ENCODE measurements around the gene MED8. TPM values are rescaled to one million over a fixed set of nuclear protein-coding genes. Genes with fewer than 3 reads are reported as not detected.

MED8 gene
- total and polyA plus RNA-seq, 10 of the 15 experiments (the other 5 are each of a cell fraction or from before 2014, with no cell fraction given) = 20.2 to 61.7 (median 39.5) TPM

DNA sequence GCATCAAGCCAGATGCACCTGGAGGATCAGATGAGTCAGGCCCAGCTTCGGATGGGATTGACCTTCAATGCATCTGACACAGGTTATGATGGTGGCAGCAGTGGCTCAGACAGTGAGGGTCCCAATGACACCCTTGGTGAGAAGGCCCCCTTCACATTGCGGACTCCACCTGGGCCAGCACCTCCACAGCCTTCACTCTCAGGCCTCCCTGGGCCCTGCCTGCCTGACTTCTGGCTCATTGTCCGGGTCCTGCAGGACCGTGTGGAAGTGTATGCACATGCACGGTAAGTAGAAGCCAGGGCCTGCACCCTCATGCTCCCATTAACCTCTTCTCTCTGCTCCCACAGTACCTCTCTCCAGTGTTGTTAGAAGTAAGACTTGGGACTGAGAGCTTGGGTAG, 43.3 kb upstream of the MED8 start:
- ATAC-seq = no peak
- Histone ChIP-seq H3K36me3 (ENCODE audit: control insufficient read depth in 2 of 2, insufficient read depth in 2 of 2, low read length in 1 of 2) (peaks cover 24 to 39% of the 10 kb centered on the region in 2 experiments), H3K9me3 (replicated peaks; ENCODE audit: control insufficient read depth, insufficient read depth, low read length) (no peaks in the 10 kb centered on the region), H2AFZ (ENCODE audit: control insufficient read depth, low read depth, low read length) (no peak overlapping the region), H3K27me3 (replicated peaks in 1 of 2; ENCODE audit: control insufficient read depth in 2 of 2, insufficient read depth in 2 of 2, low read length in 1 of 2) (no peaks in the 10 kb centered on the region), H3K9ac (ENCODE audit: control insufficient read depth, insufficient read depth, low read length) (no peak overlapping the region), H3K4me3 (no peak overlapping the region), H3K4me2 (ENCODE audit: control insufficient read depth, insufficient read depth) (no peak overlapping the region), H3K79me2 (ENCODE audit: control insufficient read depth, insufficient read depth, low read length) (no peaks in the 10 kb centered on the region), H3K27ac (ENCODE audit: control insufficient read depth, insufficient read depth) (no peak overlapping the region), H4K20me1 (ENCODE audit: control insufficient read depth, insufficient read depth) (0 out of 2 replicates have a peak, but pooled peaks cover 4% of the 10 kb centered on the region), H3K4me1 (ENCODE audit: control insufficient read depth, insufficient read depth, low read length) (no peaks in the 10 kb centered on the region)
- intact Hi-C loops (cut with micrococcal nuclease; ENCODE audit: unreplicated experiment) = no loop called here
- no peak for TF ChIP-seq CBX5 (IDR thresholded peaks at IDR 0.05; ENCODE audit: low read depth)
- no peak for DNase-seq (ENCODE audit: low read depth, low spot score)
- ChIA-PET RAD21 (ENCODE audit: unreplicated experiment) (no interaction called here), CTCF (no interaction called here), POLR2A (no interaction called here), SMC1A (ENCODE audit: uncharacterized antibody, unreplicated experiment) (no interaction called here)
- BruUV-seq (replicated peaks) = no TSS peak
- WGBS (ENCODE audit: insufficient coverage, insufficient replicate concordance, low lambda C conversion rate, missing lambda C conversion rate) = 100% methylated on average over 5 of the region's 5 CpGs
- in situ Hi-C loops (cut with MboI) = no loop called here
- no peak for FAIRE-seq

DNA sequence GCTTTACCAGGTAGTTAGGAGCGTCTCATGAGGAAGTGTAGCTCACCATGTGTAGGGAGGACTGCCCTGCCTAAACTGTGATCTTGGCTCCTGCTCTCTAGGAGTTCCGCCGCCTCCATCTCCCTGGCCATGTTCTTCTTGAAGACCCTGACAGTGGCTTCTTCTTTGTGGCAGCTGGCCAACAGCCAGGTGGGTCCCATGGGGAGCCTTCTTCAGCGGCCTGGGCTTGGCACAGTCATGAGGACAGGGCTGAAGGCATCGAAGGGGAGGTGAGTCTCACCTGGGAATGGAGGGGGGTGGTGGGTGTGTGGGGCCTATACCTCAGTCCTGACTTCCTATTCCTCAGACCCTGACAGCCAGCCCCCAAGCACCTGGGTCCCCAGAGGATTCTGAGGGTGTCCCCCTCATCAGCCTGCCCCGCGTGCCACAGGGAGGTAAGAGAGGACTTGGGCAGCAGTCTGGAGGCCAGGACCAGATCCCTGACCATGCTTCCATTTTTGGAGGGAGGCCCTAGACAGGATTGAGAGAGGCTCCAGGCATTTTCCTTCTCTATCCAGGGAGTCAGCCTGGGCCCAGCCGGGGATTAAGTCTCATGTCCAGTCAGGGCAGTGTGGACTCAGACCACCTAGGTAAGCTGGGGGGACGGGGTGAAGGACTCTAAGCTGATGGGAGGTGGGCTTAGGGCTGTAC, 42.7 kb upstream of the MED8 start:
- no TSS peak for BruUV-seq (replicated peaks)
- TF ChIP-seq IRF4 (IDR thresholded peaks at IDR 0.05; ENCODE audit: low read depth, low read length) (no peak), EGR1 (IDR thresholded peaks at IDR 0.05; ENCODE audit: borderline replicate concordance in 1 of 2, low read depth in 2 of 2, low read length in 2 of 2) (no peak), RAD21 (IDR thresholded peaks at IDR 0.05; ENCODE audit: insufficient read depth, low read depth, low read length) (no peak), CHD2 (IDR thresholded peaks at IDR 0.05; ENCODE audit: borderline replicate concordance, low read depth, low read length) (no peak), LARP7 (IDR thresholded peaks at IDR 0.05) (no peak), CEBPB (IDR thresholded peaks at IDR 0.05; ENCODE audit: borderline replicate concordance in 1 of 2, low read depth in 2 of 2, low read length in 2 of 2) (no peak), BCL3 (IDR thresholded peaks at IDR 0.05; ENCODE audit: borderline replicate concordance, insufficient read depth, low read depth, low read length, poor library complexity, severe bottlenecking) (no peak), PKNOX1 (IDR thresholded peaks at IDR 0.05) (no peak), SIN3A (IDR thresholded peaks at IDR 0.05; ENCODE audit: low read depth, low read length) (no peak), USF1 (IDR thresholded peaks at IDR 0.05; ENCODE audit: borderline replicate concordance, extremely low read length, insufficient read depth, low read depth, low read length) (no peak), TAF1 (IDR thresholded peaks at IDR 0.05; ENCODE audit: borderline replicate concordance, low read depth, low read length) (no peak), TCF3 (IDR thresholded peaks at IDR 0.05; ENCODE audit: borderline replicate concordance, insufficient read depth, low read depth, low read length) (no peak)

More for the DNA sequence above, 42.7 kb upstream of the MED8 start:
- ChIA-PET RAD21 (ENCODE audit: unreplicated experiment) (no interaction called here), SMC1A (ENCODE audit: uncharacterized antibody, unreplicated experiment) (no interaction called here), POLR2A (no interaction called here), CTCF (no interaction called here)
- ATAC-seq (no peak), FAIRE-seq (no peak), DNase-seq (ENCODE audit: low read depth, low spot score) (no peak)
- 80% methylated on average over 8 of the region's 9 CpGs for WGBS (ENCODE audit: insufficient coverage, insufficient replicate concordance, low lambda C conversion rate, missing lambda C conversion rate)
- intact Hi-C loops (cut with micrococcal nuclease; ENCODE audit: unreplicated experiment) (no loop called here), in situ Hi-C loops (cut with MboI) (no loop called here)
- no peaks in the 10 kb centered on the region for H3K9me3 ChIP-seq (replicated peaks; ENCODE audit: control insufficient read depth, insufficient read depth, low read length)
- H3K27ac ChIP-seq (ENCODE audit: control insufficient read depth, insufficient read depth) = no peak overlapping the region
- no peak overlapping the region for H3K9ac ChIP-seq (ENCODE audit: control insufficient read depth, insufficient read depth, low read length)
- peaks cover 29 to 39% of the 10 kb centered on the region in 2 experiments for H3K36me3 ChIP-seq (ENCODE audit: control insufficient read depth in 2 of 2, insufficient read depth in 2 of 2, low read length in 1 of 2)
- H3K4me3 ChIP-seq = no peak overlapping the region
- no peaks in the 10 kb centered on the region for H3K27me3 ChIP-seq (replicated peaks in 1 of 2; ENCODE audit: control insufficient read depth in 2 of 2, insufficient read depth in 2 of 2, low read length in 1 of 2)
- H2AFZ ChIP-seq (ENCODE audit: control insufficient read depth, low read depth, low read length) = no peak overlapping the region
- no peaks in the 10 kb centered on the region for H3K4me1 ChIP-seq (ENCODE audit: control insufficient read depth, insufficient read depth, low read length)
- H3K4me2 ChIP-seq (ENCODE audit: control insufficient read depth, insufficient read depth) = no peak overlapping the region
- 0 out of 2 replicates have a peak, but pooled peaks cover 4% of the 10 kb centered on the region for H4K20me1 ChIP-seq (ENCODE audit: control insufficient read depth, insufficient read depth)
- H3K79me2 ChIP-seq (ENCODE audit: control insufficient read depth, insufficient read depth, low read length) = no peaks in the 10 kb centered on the region
